GM18870 (cell line): Measurements from ENCODE around the gene NAV3.

Experiments
- ATAC-seq: cut with Tn5 transposase; IDR thresholded peaks from one replicate; pipeline ENCODE4 v1.9.1; 2021; ENCODE audit warnings: moderate library complexity; ENCODE audit not compliant: unreplicated experiment

Gene NAV3

GRCh38 chr12:77979597-77980250 is 149.0 kb downstream of the NAV3 start:
- ATAC-seq = peak; percentile 52

- no peak for ATAC-seq
Observed at GRCh38 chr12:77980782-77981181, 150.1 kb downstream of the NAV3 start.

- ATAC-seq = no peak
Observed at GRCh38 chr12:77983859-77984258, 153.2 kb downstream of the NAV3 start.

- no peak for ATAC-seq
Observed at GRCh38 chr12:77992760-77993159, 162.1 kb downstream of the NAV3 start.

- no peak for ATAC-seq
Observed at GRCh38 chr12:77993658-77994057, 163.0 kb downstream of the NAV3 start.

- ATAC-seq = peak; percentile 96
Observed at GRCh38 chr12:77995436-77996167, 164.9 kb downstream of the NAV3 start.

GRCh38 chr12:77996670-77997069 is 166.0 kb downstream of the NAV3 start:
- no peak for ATAC-seq

GRCh38 chr12:77998236-77998786 is 167.6 kb downstream of the NAV3 start:
- ATAC-seq = no peak

GRCh38 chr12:77999074-77999715 is 168.5 kb downstream of the NAV3 start:
- peak; percentile 70 for ATAC-seq

- no peak for ATAC-seq
Observed at GRCh38 chr12:78002878-78003277, 172.2 kb downstream of the NAV3 start.

- ATAC-seq = no peak
Observed at GRCh38 chr12:78004249-78005093, 173.8 kb downstream of the NAV3 start.

GRCh38 chr12:78005094-78005492 is 174.4 kb downstream of the NAV3 start:
- no peak for ATAC-seq

- ATAC-seq = no peak
Observed at GRCh38 chr12:78007173-78007572, 176.5 kb downstream of the NAV3 start.

- no peak for ATAC-seq
Observed at GRCh38 chr12:78009031-78009430, 178.3 kb downstream of the NAV3 start.

GRCh38 chr12:78018171-78018910 is 187.6 kb downstream of the NAV3 start:
- ATAC-seq = no peak

- no peak for ATAC-seq
Observed at GRCh38 chr12:78018939-78019338, 188.2 kb downstream of the NAV3 start.

- ATAC-seq = no peak
Observed at GRCh38 chr12:78028426-78028825, 197.7 kb downstream of the NAV3 start.

GRCh38 chr12:78034025-78034424 is 203.3 kb downstream of the NAV3 start:
- ATAC-seq = no peak

GRCh38 chr12:78035901-78036606 is 205.4 kb downstream of the NAV3 start:
- no peak for ATAC-seq

GRCh38 chr12:78036874-78037273 is 206.2 kb downstream of the NAV3 start:
- no peak for ATAC-seq
